K562 (cell line): Measurements from ENCODE around the gene IL24. TPM values are rescaled to one million over a fixed set of nuclear protein-coding genes. Genes with fewer than 3 reads are reported as not detected.

Source experiments
- ATAC-seq: fragments of 200-7000 bp; cut with Tn5 transposase; 3 replicates; pipeline ENCODE4 v1.9.1; 2020; ENCODE audit warnings: moderate library complexity
- BruUV-seq: library from RNA; stranded (reverse); fragments of 400-500 nt; replicated peaks from 2 replicates; lab custom pipeline; 2021; lab: Mats Ljungman, UMichigan
- CTCF ChIA-PET: fragments of 300-600 bp; formaldehyde crosslinking; extraction: SDS; loops from one replicate; lab custom pipeline; 2021; ENCODE audit warnings: low intra/inter-chr PET ratio; lab: Yijun Ruan, JAX
- POLR2A ChIA-PET: fragments of 300-600, 350-650 bp; sonication (Branson Sonifier 250); formaldehyde crosslinking; extraction: SDS; loops from one replicate; lab custom pipeline; 2021; ENCODE audit warnings: antibody characterized with exemption, inconsistent platforms; lab: Yijun Ruan, JAX
- DNase-seq, 4 experiments: peaks; one replicate each; pipeline versions ENCODE4 v3.0.0 to v3.0.0-alpha.2; 2011 to 2018; ENCODE audit warnings: low spot score in 3 of 4, mixed read lengths in 3 of 4; ENCODE audit errors: extremely low read depth in 1 of 4
- FAIRE-seq: peaks from 2 replicates; lab custom pipeline; 2011; peaks lifted over from hg19 to GRCh38; lab: Jason Lieb, UNC
- H2AFZ ChIP-seq: 2 replicates; pipeline ENCODE4 v1.6.0; 2011; ENCODE audit warnings: low read depth, low read length, control low read depth, inconsistent platforms
- H3K27ac ChIP-seq: fragments of 200-600 bp; 3 replicates; pipeline ENCODE4 v1.8.0; 2011; ENCODE audit warnings: low read depth, mild to moderate bottlenecking, control low read depth, inconsistent platforms, low read length, moderate library complexity, mixed read lengths; ENCODE audit errors: extremely low read depth
- H3K27me3 ChIP-seq, 2 experiments: fragments of 300-600 bp in 1 of 2; 2 replicates in 1 of 2; 3 replicates in 1 of 2; pipeline versions ENCODE4 v1.6.0 to v1.8.0; 2011; ENCODE audit warnings: inconsistent platforms in 2 of 2, low read length in 2 of 2, mild to moderate bottlenecking in 1 of 2, mixed read lengths in 1 of 2, moderate library complexity in 1 of 2; ENCODE audit not compliant: control insufficient read depth in 2 of 2, insufficient read depth in 2 of 2
- H3K36me3 ChIP-seq: fragments of 300-600 bp; 3 replicates; pipeline ENCODE4 v1.8.0; 2011; ENCODE audit warnings: mild to moderate bottlenecking, low read length, inconsistent platforms; ENCODE audit not compliant: control insufficient read depth, insufficient read depth
- H3K4me1 ChIP-seq, 2 experiments: fragments of 200-600 bp in 1 of 2; replicated peaks in 1 of 2; 2 replicates in 1 of 2; 3 replicates in 1 of 2; pipeline versions ENCODE4 v1.5.1 to v1.8.0; 2011; ENCODE audit warnings: inconsistent platforms in 2 of 2, low read length in 2 of 2, mild to moderate bottlenecking in 1 of 2, mixed read lengths in 1 of 2, moderate library complexity in 1 of 2; ENCODE audit not compliant: control insufficient read depth in 2 of 2, insufficient read depth in 2 of 2
- H3K4me2 ChIP-seq: 2 replicates; pipeline ENCODE4 v1.6.1; 2011; ENCODE audit warnings: low read length, control low read depth, inconsistent platforms, mixed read lengths; ENCODE audit not compliant: insufficient read depth
- H3K4me3 ChIP-seq: fragments of 200-600 bp; sonication (generic), shearing (Covaris generic); 2 replicates; pipeline ENCODE4 v1.5.1; 2016; ENCODE audit warnings: control low read depth, inconsistent platforms
- H3K79me2 ChIP-seq: fragments of 200-600 bp; 3 replicates; pipeline ENCODE4 v1.8.0; 2011; ENCODE audit warnings: low read length, inconsistent platforms; ENCODE audit not compliant: control insufficient read depth, insufficient read depth
- H3K9ac ChIP-seq, 2 experiments: 2 replicates each; pipeline versions ENCODE4 v1.6.0 to v1.6.1; 2011; ENCODE audit warnings: low read depth in 2 of 2, low read length in 2 of 2, control low read depth in 1 of 2, inconsistent platforms in 1 of 2, mild to moderate bottlenecking in 1 of 2, mixed read lengths in 1 of 2; ENCODE audit not compliant: insufficient read depth in 1 of 2
- H3K9me1 ChIP-seq: one replicate; pipeline ENCODE4 v1.6.0; 2011; ENCODE audit warnings: inconsistent platforms, mild to moderate bottlenecking, low read length, moderate library complexity; ENCODE audit not compliant: control insufficient read depth, insufficient read depth
- H3K9me3 ChIP-seq: replicated peaks from 2 replicates; pipeline ENCODE4 v1.5.1; 2011; ENCODE audit warnings: low read depth, low read length, inconsistent platforms; ENCODE audit not compliant: control insufficient read depth, insufficient read depth
- H4K20me1 ChIP-seq: replicated peaks from 2 replicates; pipeline ENCODE4 v1.6.1; 2011; ENCODE audit warnings: low read length, inconsistent platforms, mixed read lengths; ENCODE audit not compliant: control insufficient read depth, insufficient read depth
- ATF2 ChIP-seq: sonication (generic); formaldehyde crosslinking; IDR thresholded peaks from 2 replicates; pipeline ENCODE4 v1.8.1; 2022; ENCODE audit warnings: missing genetic modification reagents
- DACH1 ChIP-seq: fragments of 450-650 bp; IDR thresholded peaks from 2 replicates; pipeline ENCODE4 v1.6.1; 2018; ENCODE audit not compliant: partially characterized antibody
- FOXJ2 ChIP-seq: fragments of 200-800 bp; sonication (Bioruptor generic); IDR thresholded peaks from 2 replicates; pipeline ENCODE4 v1.6.1; 2016; ENCODE audit warnings: missing genetic modification characterization, missing compliant biosample characterization
- PATZ1 ChIP-seq: fragments of 250-450 bp; sonication (Bioruptor Pico); IDR thresholded peaks from 2 replicates; pipeline ENCODE4 v1.5.0; 2020; ENCODE audit warnings: mild to moderate bottlenecking, borderline replicate concordance
- PRDM10 ChIP-seq: fragments of 450-650 bp; IDR thresholded peaks from 2 replicates; pipeline ENCODE4 v1.6.1; 2018; ENCODE audit not compliant: partially characterized antibody
- PTBP1 ChIP-seq: fragments of 200-400 bp; formaldehyde crosslinking; IDR thresholded peaks from 2 replicates; pipeline ENCODE4 v1.6.1; 2017; ENCODE audit warnings: low read depth, low read length
- RUNX1 ChIP-seq: sonication (generic); IDR thresholded peaks from 2 replicates; pipeline ENCODE4 v1.6.1; 2016; ENCODE audit warnings: antibody characterized with exemption, low read depth
- SLC30A9 ChIP-seq: fragments of 250-450 bp; sonication (Bioruptor Pico); IDR thresholded peaks from 2 replicates; pipeline ENCODE4 v1.8.0; 2022; ENCODE audit warnings: mild to moderate bottlenecking, moderate library complexity
- ZNF408 ChIP-seq: fragments of 250-450 bp; sonication (Bioruptor Pico); IDR thresholded peaks from 2 replicates; pipeline ENCODE4 v1.4.0; 2020; ENCODE audit warnings: low read depth, mild to moderate bottlenecking, moderate library complexity
- ZNF511 ChIP-seq: sonication (generic); formaldehyde crosslinking; IDR thresholded peaks from 2 replicates; pipeline ENCODE4 v1.8.0; 2022; ENCODE audit warnings: mild to moderate bottlenecking, missing genetic modification reagents
- WGBS: fragments of 100-300 bp; shearing (Covaris generic); methylation state at CpG from one replicate; pipeline ENCODE4 v1.1.6; 2016; ENCODE audit warnings: low coverage, mixed read lengths; ENCODE audit not compliant: insufficient coverage; ENCODE audit errors: missing lambda C conversion rate; 5-methylcytosine and 5-hydroxymethylcytosine counted together
- in situ Hi-C: fragments of 300-500 bp; cut with MboI; formaldehyde crosslinking; loops from 4 replicates; pipeline ENCODE4 v1.15.0; 2018; ENCODE audit warnings: inconsistent platforms, mixed read lengths
- intact Hi-C: fragments of 100-400 bp; cut with micrococcal nuclease; formaldehyde crosslinking; loops from 2 replicates; pipeline ENCODE4 v1.14.2; 2022
- polyA plus RNA-seq, 8 experiments: library from polyadenylated mRNA; depleted of rRNA in 4 of 8; stranded (reverse) in 5 of 8; unstranded in 3 of 8; fragments of >200 nt; fragmentation: Nextera tagmentation in 2 of 8; fragmentation: Illumina TruSeq in 1 of 8; extraction: Ambion mirVana in 2 of 8; extraction: Trizol in 1 of 8; gene quantifications; 2 replicates each; pipeline versions ENCODE4 v1.2.1 to v1.2.3, GENCODE V29; 2011 to 2014; ENCODE audit warnings: inconsistent platforms in 1 of 8, missing spikeins in 1 of 8
- total RNA-seq, 7 experiments: library from RNA; depleted of rRNA in 6 of 7; stranded (reverse); fragments of >200 nt in 6 of 7; fragmentation: Illumina TruSeq in 2 of 7; extraction: Trizol in 2 of 7; gene quantifications; 2 replicates each; pipeline versions ENCODE4 v1.2.1 to v1.2.3, GENCODE V29; 2011 to 2021; ENCODE audit warnings: low replicate concordance in 1 of 7

IL24 gene
- total and polyA plus RNA-seq, 9 of the 15 experiments (the other 6 are each of a cell fraction or from before 2014, with no cell fraction given): 0.04 to 0.19 TPM; not detected in 7

- no peak for FAIRE-seq
- BruUV-seq: no TSS peak
- intact Hi-C loops: no loop called here
Measured at GRCh38 chr1:206902702-206903101, 5.5 kb downstream of the IL24 start.

More at GRCh38 chr1:206902702-206903101, 5.5 kb downstream of the IL24 start:
- in situ Hi-C loops: loop anchor here (25.0 kb wide), 1 partner anchor 290 kb away; the partner anchor contains the start of gene EIF2D
- peaks cover 19 to 53% of the 10 kb centered on the region in 2 experiments for H3K27me3 ChIP-seq
- ChIA-PET CTCF (no interaction called here), POLR2A (interaction anchor here (1.0 kb wide), 1 partner anchor 42 kb away, joined by 4 read pairs; no protein-coding TSS in a partner anchor)
- peaks cover 4 to 7% of the 10 kb centered on the region in 2 experiments; a peak in 3 of 5 replicates for H3K4me1 ChIP-seq
- no peaks in the 10 kb centered on the region for H3K9me3 ChIP-seq
- DNase-seq (no peak), ATAC-seq (no peak)
- no peaks in the 10 kb centered on the region for H3K79me2 ChIP-seq
- H3K9ac ChIP-seq: no peak overlapping the region
- WGBS: 0% methylated on average over 1 of the region's 1 CpG
- H3K9me1 ChIP-seq: no peaks in the 10 kb centered on the region
- no peak overlapping the region for H3K4me2 ChIP-seq
- no peak overlapping the region for H3K4me3 ChIP-seq
- no peaks in the 10 kb centered on the region for H4K20me1 ChIP-seq
- TF ChIP-seq PRDM10 (no peak), ZNF408 (no peak), ATF2 (CRISPR knock-in tag) (no peak), ZNF511 (CRISPR knock-in tag) (no peak), PATZ1 (no peak), SLC30A9 (CRISPR knock-in tag) (no peak), DACH1 (no peak), PTBP1 (no peak), RUNX1 (no peak), FOXJ2 (tag) (no peak)
- no peak overlapping the region for H2AFZ ChIP-seq
- H3K36me3 ChIP-seq: no peaks in the 10 kb centered on the region
- H3K27ac ChIP-seq: no peak overlapping the region
